Renal cortex interstitium (tissue), 11 donors: ENCODE measurements around the gene PPARD. TPM values are rescaled to one million over a fixed set of nuclear protein-coding genes. Genes with fewer than 3 reads are reported as not detected.
A peak's percentile ranks its signal among the peaks of the same experiment; 100 is the strongest.

ENCODE experiments used
- DNase-seq, 11 donors: peaks; one replicate each; pipeline ENCODE4 v3.0.0-alpha.2; 2013; ENCODE audit warnings: low read depth in 9 of 11, low spot score in 4 of 11; ENCODE audit errors: extremely low read depth in 1 of 11
- polyA plus RNA-seq, 3 donors: library from polyadenylated mRNA; unstranded; fragments of 120-200 nt; gene quantifications; one replicate each; pipeline ENCODE4 v1.2.1, GENCODE V29; 2013; ENCODE audit not compliant: insufficient read length in 3 of 3

PPARD gene
- polyA plus RNA-seq, 3 donors: 20.1 to 32.3 (median 23.9) TPM

DNA sequence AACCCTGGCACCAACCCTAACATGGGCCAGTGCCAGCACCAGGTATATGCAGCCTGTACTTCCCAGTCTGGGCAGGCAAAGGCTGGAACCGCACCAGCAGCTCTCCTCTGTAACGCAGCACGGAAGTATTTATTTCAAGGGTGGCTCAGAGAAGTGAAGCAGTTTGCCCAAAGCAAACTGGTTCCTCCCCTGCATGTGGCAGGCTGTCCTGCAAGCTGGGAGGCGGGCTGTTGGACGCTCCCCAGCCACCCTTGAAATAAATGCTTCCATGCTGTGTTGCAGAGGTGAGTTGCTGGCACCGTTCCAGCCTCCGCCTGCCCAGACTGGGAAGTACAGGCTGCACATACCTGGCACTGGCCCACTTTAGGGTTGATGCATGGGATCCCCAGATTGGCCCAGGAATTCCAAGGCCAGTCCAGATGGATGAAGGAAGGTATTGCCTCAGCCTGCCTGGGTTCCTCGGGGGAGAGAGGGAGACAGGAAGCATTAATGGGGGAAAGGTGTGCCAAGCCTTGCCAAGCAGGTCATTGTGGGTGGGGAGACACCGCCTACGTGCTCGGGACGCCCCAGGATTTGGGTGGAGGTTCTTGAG is 49.8 kb downstream of the PPARD start:
- peak in 1 of 11 donors; percentile 21 for DNase-seq

DNA sequence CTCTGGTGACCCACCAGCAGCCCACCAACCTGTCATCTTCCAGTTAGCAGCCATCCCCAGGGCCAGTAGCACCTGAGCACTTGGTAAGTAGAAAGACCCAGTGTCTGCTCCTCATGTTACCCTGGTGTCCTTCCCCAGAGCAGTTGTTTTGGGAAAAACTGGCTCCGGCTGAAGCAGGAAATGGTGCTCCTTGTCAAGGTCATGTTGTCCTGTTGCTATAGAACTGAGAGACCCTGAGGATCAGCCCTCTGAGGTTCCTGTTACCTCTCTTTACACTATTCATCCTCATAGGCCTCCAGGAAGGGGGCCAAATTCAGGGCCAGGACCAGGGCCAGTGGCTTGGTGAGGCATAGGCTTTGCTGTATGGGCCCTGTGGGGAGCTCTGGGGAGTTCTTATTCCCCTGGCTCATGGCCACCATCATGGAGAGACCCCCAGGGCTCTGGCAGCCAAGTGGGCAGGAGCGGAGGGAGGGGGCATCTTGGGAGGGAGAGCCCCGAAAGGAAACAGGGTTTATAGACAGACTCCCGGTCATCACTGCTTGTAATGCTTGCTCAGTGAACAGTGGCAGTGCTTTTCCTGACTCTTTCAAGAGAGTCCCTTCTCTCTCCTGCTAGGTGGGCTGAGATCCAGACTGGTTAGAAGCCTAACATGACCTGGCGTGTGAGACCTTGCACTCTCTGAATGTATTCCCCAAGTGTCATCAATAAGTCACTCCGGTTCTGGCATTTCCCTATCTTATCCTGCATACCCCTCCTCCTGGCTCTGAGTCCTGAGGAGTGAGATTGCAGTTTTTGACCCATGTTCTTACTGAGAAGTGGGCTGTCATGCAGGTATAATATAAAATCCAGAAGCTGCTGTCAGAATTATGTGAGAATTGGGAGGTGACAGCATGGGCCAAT is 50.7 kb downstream of the PPARD start:
- DNase-seq: no peak

GRCh38 chr6:35396991-35397390 is 54.6 kb downstream of the PPARD start:
- DNase-seq: no peak

DNA sequence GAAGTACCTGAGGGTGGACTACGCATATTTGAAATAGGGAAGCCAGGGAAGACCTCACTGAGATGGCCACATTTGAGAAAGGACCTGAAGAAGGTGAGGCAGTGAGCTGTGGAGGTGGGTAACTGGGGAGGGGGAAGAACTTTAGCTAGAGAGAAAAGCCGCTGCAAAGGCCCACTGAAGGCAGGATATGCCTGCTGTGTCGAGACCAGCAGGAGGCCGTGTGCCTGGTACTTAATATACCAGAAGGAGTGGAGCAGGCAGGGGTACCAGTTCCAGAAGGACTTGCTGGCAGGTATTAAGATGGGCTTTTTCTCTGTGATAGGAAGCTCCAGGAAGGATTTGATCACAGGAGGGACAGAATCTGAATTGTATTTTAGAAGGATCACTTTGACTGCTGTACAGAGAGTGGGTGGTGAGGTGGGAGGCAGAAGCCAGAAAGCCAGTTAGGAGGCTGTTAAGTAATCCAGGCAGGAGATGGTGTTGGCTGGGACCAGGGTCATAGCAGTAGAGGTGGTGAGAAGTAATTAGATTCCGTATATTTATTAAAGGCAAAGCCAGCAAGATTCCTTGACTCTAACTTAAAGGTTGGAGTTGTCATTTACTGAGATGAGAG is 55.6 kb downstream of the PPARD start:
- no peak for DNase-seq

- DNase-seq: no peak
Measured at GRCh38 chr6:35398526-35398925, 56.2 kb downstream of the PPARD start.

- DNase-seq: no peak
Measured at GRCh38 chr6:35400111-35400510, 57.8 kb downstream of the PPARD start.

GRCh38 chr6:35400901-35401311 is 58.5 kb downstream of the PPARD start:
- no peak for DNase-seq

DNA sequence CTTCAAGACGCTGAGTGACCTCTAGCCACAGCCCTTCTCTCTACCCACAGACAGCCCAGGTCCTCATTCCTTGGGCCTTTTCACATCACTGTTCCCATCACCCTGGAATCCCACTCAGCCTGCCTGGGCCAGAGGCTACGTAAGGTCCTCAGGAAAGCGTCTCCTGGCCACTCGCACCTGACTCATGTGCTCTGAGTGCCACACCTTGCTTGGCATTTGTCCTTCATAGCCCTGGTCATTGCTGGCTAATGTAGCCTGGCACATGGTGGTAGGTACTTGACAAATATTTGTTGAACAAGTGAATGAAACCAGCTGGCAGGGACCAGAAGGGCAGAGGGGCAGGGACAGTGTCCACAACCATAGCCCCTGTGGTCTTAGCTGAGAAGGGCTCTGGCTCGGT is 59.2 kb downstream of the PPARD start:
- no peak for DNase-seq

DNA sequence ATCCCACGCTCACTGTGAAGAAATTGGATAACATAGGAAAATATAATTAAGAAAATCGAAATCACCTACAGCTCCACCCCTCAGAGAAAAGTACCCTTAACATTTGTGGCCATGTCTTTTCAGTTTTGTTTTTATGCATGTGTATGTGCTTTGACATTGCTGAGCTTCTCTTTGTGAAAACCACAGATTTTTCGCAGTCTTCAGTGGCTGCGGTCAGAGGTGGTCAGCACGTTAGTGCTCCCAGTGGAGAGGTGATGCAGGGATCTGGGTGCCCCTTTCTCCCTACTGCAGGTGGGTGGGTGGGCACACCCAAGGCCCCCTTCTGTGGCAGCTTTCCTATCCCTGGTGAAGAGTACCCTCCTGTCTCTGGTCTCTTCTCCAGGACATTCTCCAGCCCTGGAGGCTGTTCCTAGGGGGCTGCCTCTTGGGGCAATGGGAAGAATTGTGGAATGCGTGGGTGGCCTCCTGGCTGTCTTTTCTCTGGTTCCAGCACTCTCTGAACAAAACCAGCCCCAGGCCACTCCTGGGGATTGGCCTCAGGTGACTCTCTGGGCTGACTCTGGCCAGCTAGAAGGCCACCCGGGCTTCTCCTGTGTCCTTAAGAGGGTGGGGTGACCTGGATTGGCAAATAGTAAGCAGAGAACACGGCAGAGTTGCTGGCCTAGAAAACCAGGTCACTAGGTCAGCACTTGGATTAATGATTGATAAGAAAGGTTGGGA is 59.9 kb downstream of the PPARD start:
- peak in 5 of 11 donors; percentile 32 to 77 (median 44) for DNase-seq

DNA sequence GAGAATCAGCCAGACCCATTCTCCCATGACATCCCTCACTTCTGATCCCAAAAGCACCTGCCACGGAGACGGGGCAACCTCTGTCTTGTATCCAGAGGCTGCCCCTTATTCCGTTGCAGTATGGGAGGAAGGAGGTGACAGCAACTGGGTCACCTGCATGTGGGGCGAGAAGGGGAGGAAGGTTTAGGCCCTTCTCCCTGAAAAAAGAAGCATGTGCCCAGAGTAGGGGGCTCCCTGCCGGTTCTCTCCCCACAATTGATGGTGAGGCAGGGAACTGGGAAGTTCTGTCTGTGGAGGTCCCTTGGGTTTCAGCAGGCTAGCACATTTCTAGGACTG is 60.5 kb downstream of the PPARD start:
- no peak for DNase-seq

DNA sequence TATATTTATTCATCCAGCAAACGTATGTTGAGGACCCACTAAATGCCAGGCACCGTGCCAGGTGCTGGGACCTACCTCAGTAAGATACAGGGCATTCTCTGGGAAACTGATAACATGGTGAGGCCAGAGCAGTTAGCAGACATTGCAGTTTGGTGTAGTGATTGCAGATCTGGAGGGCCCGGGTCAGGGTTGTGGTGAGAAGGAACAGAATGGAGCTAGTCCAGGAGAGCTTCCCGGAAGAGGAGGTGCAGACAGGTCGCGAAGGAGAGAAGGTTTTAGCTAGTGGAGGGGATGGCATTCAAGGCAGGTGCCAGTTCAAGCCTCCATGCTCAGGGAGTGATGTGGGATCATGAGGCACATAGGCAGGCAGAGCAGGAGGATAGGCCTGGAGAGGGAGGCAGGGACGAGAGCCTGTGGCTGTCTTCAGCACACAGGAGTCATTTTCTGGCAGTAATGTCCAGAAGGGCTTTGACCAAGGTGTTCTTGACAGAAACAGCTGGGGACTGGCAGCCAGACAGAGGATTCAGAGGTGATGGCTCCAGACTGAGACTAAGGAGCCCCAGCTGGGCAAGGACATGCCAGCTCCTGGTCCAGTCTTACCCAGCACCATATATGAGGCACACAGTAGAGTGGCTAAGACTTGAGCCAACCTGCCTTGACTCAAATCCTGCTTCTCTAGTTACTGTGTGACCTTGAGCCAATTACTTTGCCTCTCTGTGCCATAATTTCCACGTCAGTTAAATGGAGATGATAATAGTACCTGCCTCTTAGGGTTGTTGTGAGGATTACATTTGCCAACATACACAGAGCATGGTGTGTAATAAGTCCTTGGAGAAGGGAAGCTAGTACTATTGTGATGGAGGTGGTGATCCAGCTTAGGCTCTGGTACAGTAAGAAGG is 61.4 kb downstream of the PPARD start:
- DNase-seq: no peak

DNA sequence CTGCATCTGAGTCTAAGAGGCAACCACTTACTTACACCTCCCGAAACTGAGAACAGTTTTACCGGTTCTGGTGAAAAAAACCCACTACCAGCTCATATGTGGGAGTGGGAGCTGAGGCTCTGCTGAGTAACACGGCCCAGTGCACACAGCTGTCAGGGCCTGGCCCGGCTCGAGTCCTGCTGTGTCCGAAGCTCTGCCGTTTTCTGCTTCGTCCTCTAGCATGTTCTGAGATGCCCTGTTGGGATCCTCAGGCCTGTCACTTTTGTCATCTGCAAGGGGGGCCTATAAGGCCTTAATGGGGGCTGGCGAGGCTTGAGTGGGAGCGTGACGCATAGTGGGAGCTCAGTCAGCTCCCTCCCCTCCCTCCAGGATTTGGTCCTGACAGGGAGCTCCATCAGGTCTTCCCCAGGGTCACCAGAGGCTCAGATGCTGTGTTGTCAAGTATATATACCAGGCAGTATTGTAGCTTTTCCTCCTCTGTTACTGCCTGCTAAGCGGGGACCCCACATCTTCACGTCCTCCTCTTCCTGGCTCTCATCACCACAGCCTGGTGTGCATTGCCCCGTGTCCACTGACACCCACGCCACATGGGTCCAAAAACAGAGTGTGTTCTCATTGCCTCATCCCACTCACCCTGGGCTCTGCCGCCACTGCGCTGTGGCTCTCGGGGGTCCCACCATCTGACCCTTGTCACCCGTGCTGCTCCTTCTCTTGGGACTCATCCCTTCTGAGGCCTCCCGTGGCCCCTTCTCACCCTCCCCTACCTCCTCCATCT is 64.5 kb downstream of the PPARD start:
- DNase-seq: no peak

DNA sequence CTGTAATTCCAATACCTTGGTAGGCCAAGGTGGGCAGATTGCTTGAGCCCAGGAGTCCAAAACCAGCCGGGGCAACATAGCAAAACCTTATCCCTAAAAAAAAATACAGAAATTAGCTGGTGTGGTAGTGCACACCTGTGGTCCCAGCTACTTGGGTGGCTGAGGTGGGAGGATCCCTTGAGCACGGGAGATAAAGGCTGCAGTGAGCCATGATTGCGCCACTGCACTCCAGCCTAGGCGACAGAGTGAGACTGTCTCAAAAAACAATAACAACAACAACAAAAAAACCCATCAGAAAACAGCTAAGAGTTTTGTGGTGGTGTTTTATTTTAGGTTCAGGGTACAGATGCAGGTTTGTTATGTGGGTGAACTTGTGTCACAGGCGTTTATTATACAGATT is 66.9 kb downstream of the PPARD start:
- DNase-seq: no peak

DNA sequence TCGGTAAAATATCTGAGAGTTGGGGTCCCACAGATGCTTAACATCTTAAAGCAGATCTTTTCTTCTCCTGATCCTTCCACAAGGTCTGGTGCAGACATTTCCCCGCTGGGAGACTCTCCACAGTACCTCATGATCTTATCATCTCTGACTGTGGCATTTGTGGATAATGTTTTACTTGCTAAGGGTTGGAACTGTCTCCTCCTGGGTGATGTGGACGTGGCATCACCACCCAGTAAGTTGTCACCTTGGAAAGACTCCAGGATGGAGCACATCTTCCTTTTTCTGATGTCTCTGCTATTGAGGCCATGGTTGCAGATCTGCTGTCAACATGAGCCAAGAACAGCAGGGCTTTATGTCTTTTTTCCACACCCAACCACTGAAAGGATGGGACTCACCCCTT is 67.8 kb downstream of the PPARD start:
- DNase-seq: no peak

DNA sequence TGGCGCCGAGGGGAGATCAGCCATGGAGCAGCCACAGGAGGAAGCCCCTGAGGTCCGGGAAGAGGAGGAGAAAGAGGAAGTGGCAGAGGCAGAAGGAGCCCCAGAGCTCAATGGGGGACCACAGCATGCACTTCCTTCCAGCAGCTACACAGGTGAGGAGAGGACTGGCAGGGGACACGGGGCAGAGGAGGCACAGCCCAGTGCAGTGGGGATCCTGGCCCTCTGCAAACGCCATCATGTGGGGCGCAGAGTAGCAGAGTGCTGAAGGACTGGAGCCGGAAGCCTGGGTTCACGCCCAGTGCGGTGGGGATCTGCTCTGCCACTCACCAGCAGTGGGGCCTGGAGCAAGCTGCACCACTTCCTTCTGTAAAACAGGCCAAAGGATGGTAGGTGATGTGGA is 68.7 kb downstream of the PPARD start:
- DNase-seq: no peak

DNA sequence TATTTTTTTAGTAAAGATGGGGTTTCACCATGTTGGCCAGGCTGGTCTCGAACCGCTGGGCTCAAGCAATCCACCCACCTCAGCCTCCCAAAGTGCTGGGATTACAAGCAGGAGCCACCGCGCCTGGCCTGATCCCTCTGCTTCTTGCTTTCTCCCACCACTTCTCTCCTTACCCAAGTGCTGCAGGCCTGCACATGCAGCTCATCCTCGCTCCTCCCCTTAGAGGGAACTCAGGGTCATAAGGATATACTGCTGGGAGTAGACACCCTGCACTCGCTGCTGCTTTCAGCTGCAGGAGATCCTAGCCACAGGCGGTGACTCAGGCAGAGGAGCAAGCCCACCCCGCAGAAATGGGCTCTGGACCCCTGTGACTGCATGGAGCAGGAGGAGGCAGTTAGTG is 69.7 kb downstream of the PPARD start:
- DNase-seq: no peak

DNA sequence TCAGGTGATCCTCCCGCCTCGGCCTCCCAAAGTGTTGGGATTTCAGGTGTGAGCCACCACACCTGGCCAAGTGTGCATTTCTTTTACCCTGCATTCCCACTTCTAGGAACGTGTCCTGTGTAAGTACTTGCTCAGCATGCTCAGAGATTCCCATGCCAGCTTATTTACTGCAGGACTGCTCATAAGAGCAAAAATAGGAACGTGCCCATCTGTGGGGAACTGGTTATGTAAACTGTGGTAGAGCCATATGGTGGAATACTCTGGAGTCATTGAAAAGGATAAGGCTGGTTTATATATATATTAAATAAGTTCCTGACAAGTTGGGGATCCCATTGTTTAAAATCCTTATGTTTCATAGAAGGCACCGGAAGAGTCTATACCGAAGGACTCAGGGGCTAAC is 71.6 kb downstream of the PPARD start:
- no peak for DNase-seq
